Measurements from ENCODE around the gene PYCARD. TPM values are rescaled to one million over a fixed set of nuclear protein-coding genes. Genes with fewer than 3 reads are reported as not detected.

Gene PYCARD
- total RNA-seq, 1 donor from 2014 or later, result 88.2 TPM

DNA sequence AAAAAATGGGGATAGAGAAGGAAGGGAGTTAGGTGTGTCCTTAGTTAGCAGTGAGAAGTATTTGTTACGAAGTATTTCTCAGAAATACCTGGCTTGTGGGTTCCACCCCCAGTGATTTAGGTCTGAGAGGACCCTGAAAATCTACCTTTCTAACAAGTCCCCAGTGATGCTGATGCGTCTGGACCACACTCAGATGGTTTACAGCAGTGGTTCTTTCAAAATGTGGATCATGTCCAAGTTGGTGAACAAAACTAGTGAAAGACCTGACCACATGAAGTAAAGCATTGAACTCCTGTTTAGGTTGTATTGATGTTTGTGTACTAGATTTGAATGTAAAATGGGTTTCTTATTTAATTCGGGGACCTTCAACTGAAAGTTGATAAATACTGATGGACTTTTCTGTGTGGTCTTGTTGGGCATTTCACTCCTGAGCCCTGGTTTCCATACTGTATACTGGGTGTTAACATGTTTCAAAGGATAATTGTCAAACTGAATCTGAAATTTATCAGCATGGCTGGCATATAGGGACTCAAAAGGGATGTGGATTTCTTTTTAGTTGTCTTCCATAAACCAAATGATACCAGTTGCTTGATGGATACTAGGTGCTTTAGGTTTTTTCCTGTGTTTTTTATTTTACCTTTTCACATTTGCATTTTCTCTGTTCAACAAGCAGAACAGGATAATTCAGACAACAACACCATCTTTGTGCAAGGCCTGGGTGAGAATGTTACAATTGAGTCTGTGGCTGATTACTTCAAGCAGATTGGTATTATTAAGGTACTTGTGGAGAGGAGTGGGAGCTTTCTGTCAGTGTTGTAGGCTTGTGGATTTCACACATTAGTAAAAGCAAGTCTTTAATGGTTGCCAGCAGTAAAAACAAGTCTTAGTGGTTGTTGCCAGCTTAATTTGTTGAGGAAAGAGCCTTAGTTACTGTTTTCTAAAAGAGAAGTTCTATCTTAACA lies 13.8 kb downstream of the PYCARD start:
- no peak overlapping the region for H3K4me3 ChIP-seq (ENCODE audit: low read depth, low read length)
- no peaks in the 10 kb centered on the region for H3K27me3 ChIP-seq (ENCODE audit: control insufficient read depth, insufficient read depth, low read length)
- no peak for DNase-seq (ENCODE audit: low read depth)
- TF ChIP-seq, protein P1, sequence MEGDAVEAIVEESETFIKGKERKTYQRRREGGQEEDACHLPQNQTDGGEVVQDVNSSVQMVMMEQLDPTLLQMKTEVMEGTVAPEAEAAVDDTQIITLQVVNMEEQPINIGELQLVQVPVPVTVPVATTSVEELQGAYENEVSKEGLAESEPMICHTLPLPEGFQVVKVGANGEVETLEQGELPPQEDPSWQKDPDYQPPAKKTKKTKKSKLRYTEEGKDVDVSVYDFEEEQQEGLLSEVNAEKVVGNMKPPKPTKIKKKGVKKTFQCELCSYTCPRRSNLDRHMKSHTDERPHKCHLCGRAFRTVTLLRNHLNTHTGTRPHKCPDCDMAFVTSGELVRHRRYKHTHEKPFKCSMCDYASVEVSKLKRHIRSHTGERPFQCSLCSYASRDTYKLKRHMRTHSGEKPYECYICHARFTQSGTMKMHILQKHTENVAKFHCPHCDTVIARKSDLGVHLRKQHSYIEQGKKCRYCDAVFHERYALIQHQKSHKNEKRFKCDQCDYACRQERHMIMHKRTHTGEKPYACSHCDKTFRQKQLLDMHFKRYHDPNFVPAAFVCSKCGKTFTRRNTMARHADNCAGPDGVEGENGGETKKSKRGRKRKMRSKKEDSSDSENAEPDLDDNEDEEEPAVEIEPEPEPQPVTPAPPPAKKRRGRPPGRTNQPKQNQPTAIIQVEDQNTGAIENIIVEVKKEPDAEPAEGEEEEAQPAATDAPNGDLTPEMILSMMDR (IDR thresholded peaks at IDR 0.05; ENCODE audit: insufficient read depth, low read length, severe bottlenecking), result no peak
- peaks cover 62% of the 10 kb centered on the region for H3K36me3 ChIP-seq (ENCODE audit: control insufficient read depth, insufficient read depth, low read length)
- FAIRE-seq, result no peak

DNA sequence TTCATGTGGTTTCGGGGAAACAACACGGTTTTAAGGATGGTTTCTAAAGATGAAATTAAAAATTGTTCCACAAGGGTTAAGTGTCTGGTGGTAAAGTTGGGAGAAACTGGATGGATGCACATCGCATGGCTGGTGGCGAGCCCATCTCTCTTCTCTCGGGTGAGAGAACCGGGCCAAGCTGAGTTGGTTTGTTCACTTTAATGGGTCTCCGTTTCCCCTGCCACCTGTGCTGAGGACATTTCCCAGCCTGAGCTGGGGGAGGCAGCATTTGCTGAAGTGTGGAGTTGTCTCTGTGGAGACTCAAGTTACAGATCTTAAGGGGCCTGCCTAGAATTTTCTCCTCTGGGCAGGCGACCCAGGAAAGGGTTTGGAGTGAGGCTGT lies 14.8 kb downstream of the PYCARD start:
- no peak for FAIRE-seq
- TF ChIP-seq, protein P1 (IDR thresholded peaks at IDR 0.05; ENCODE audit: insufficient read depth, low read length, severe bottlenecking), result no peak

DNA sequence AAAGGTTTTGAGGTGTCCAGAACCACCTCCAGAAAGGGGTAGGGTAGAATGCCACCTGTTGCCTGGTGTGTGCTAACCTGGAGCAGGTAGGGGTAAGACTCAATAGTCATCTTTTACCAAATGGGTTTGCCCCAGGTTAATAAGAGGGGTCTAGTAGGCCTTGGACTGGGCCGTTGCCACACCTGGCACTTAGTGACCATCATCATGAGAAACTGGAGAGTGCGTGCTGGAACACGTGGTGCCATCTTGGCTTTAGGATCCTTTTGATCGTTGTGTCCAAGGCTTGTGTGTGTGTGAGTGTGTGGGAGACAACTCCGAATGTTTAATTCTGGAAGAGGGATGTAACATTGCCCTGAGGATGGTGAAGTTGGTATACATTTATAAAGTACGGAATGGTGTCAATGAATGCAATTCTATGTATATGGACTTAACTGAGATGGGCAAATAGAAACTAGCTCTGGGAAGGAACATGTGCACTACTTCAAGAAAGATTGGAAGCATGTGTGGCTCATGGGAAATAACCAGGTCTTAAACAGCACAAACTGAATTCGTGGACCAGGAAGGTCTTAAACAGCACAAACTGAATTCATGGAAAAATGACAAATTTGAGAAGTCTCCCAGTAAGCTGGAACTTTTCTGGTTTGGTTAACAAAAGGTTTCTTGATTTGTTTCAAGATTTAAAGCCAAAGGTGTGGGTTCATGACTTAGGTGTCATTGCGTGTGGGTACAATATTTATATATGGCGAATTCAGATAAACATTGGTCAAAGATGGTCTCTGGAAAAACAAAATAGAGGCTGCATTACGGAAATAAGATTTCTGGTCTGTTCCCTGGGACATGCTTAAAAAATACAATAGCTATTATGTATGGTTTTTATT lies 15.4 kb downstream of the PYCARD start:
- peaks cover 68% of the 10 kb centered on the region for H3K36me3 ChIP-seq (ENCODE audit: control insufficient read depth, insufficient read depth, low read length)
- FAIRE-seq (no peak), DNase-seq (ENCODE audit: low read depth) (no peak)
- TF ChIP-seq, protein P1 (IDR thresholded peaks at IDR 0.05; ENCODE audit: insufficient read depth, low read length, severe bottlenecking), result no peak
- H3K4me3 ChIP-seq (ENCODE audit: low read depth, low read length), result no peak overlapping the region
- no peaks in the 10 kb centered on the region for H3K27me3 ChIP-seq (ENCODE audit: control insufficient read depth, insufficient read depth, low read length)

More for the DNA sequence above, 14.8 kb downstream of the PYCARD start:
- Histone ChIP-seq H3K27me3 (ENCODE audit: control insufficient read depth, insufficient read depth, low read length) (no peaks in the 10 kb centered on the region), H3K36me3 (ENCODE audit: control insufficient read depth, insufficient read depth, low read length) (peaks cover 65% of the 10 kb centered on the region), H3K4me3 (ENCODE audit: low read depth, low read length) (no peak overlapping the region)
- DNase-seq (ENCODE audit: low read depth), result no peak

DNA sequence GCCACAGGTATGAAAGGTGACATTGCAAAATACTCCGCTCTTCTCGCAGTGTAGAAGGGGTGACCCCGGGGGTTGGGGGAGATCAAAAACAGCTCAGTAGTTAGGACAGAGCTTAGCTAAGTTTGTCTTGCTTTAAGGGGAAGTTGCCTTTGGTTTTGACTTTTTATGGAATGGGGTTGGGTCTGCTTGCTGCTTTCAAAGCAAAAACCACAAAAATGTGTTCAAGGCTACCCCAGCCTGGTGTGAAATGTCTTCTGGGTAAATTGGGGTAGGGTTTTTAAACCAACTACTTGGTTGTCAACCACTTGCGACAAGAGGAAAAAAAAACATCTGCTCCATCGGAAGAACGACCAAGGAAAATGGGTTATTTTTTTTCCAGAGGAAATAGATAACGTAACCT lies 16.4 kb downstream of the PYCARD start:
- Histone ChIP-seq H3K4me3 (ENCODE audit: low read depth, low read length) (no peak overlapping the region), H3K27me3 (ENCODE audit: control insufficient read depth, insufficient read depth, low read length) (no peaks in the 10 kb centered on the region), H3K36me3 (ENCODE audit: control insufficient read depth, insufficient read depth, low read length) (peaks cover 63% of the 10 kb centered on the region)
- DNase-seq (ENCODE audit: low read depth) (no peak), FAIRE-seq (no peak)
- TF ChIP-seq, protein P1 (IDR thresholded peaks at IDR 0.05; ENCODE audit: insufficient read depth, low read length, severe bottlenecking), result no peak

DNA sequence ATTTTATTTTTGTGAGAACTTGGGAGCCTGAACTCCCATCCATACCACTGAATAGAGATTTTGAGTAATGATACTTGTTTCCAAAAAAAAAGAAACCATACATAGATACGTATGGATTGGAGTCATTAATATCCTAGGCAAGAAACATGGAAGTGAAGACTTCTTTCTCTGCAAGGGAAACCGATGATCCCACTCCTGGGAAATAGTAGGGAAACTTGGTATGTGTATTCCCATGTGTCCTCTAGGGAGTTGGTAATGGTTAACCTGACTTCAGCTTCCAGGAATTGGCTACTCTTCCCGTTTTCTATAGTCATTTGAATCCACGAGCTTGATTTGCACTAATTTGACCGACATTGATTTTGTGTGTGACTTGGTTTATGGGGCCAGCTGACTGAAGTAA lies 17.2 kb downstream of the PYCARD start:
- Histone ChIP-seq H3K36me3 (ENCODE audit: control insufficient read depth, insufficient read depth, low read length) (peaks cover 56% of the 10 kb centered on the region), H3K27me3 (ENCODE audit: control insufficient read depth, insufficient read depth, low read length) (no peaks in the 10 kb centered on the region), H3K4me3 (ENCODE audit: low read depth, low read length) (no peak overlapping the region)
- DNase-seq (ENCODE audit: low read depth), result no peak
- TF ChIP-seq, protein P1 (IDR thresholded peaks at IDR 0.05; ENCODE audit: insufficient read depth, low read length, severe bottlenecking), result no peak
- no peak for FAIRE-seq
